Trophoblast cell (in vitro differentiated cells and primary cell): ENCODE measurements around the gene AGPS.

ENCODE experiments used
- DNase-seq, 2 donors: peaks; one replicate each; pipeline ENCODE4 v3.0.0-alpha.2; 2016
- H2AFZ ChIP-seq: 2 replicates; pipeline ENCODE4 v1.6.1; 2013; ENCODE audit warnings: low read length, moderate library complexity, mild to moderate bottlenecking; ENCODE audit not compliant: insufficient read depth, poor library complexity
- H2AK5ac ChIP-seq: 2 replicates; pipeline ENCODE4 v1.6.1; 2013; ENCODE audit warnings: mild to moderate bottlenecking, low read length
- H2BK120ac ChIP-seq: 2 replicates; pipeline ENCODE4 v1.6.1; 2013; ENCODE audit warnings: low read length, mild to moderate bottlenecking, moderate library complexity; ENCODE audit not compliant: insufficient read depth, poor library complexity
- H2BK12ac ChIP-seq: 2 replicates; pipeline ENCODE4 v1.6.1; 2013; ENCODE audit warnings: mild to moderate bottlenecking, low read length, moderate library complexity
- H2BK5ac ChIP-seq: 2 replicates; pipeline ENCODE4 v1.6.1; 2013; ENCODE audit warnings: low read length, low read depth, moderate library complexity, mild to moderate bottlenecking; ENCODE audit not compliant: poor library complexity
- H3K14ac ChIP-seq: 2 replicates; pipeline ENCODE4 v1.6.1; 2013; ENCODE audit warnings: mild to moderate bottlenecking, low read length
- H3K18ac ChIP-seq: 2 replicates; pipeline ENCODE4 v1.6.1; 2013; ENCODE audit warnings: mild to moderate bottlenecking, low read length
- H3K23ac ChIP-seq: 2 replicates; pipeline ENCODE4 v1.6.1; 2013; ENCODE audit warnings: low read length
- H3K27ac ChIP-seq: 2 replicates; pipeline ENCODE4 v1.5.1; 2013; ENCODE audit warnings: low read depth, mild to moderate bottlenecking, inconsistent platforms, low read length, moderate library complexity
- H3K27me3 ChIP-seq: 2 replicates; pipeline ENCODE4 v1.6.1; 2013; ENCODE audit warnings: inconsistent platforms, mild to moderate bottlenecking, low read length, moderate library complexity; ENCODE audit not compliant: insufficient read depth
- H3K36me3 ChIP-seq, 2 experiments: 1 replicate in 1 of 2; 2 replicates in 1 of 2; pipeline ENCODE4 v1.6.1; 2013; ENCODE audit warnings: low read length in 2 of 2, mild to moderate bottlenecking in 2 of 2, moderate library complexity in 1 of 2; ENCODE audit not compliant: insufficient read depth in 2 of 2, control insufficient read depth in 1 of 2
- H3K4ac ChIP-seq: 2 replicates; pipeline ENCODE4 v1.6.1; 2013; ENCODE audit warnings: low read depth, mild to moderate bottlenecking, low read length, moderate library complexity
- H3K4me1 ChIP-seq, 2 experiments: 1 replicate in 1 of 2; 2 replicates in 1 of 2; pipeline ENCODE4 v1.6.1; 2013; ENCODE audit warnings: low read length in 2 of 2, mild to moderate bottlenecking in 2 of 2, moderate library complexity in 1 of 2; ENCODE audit not compliant: insufficient read depth in 2 of 2, control insufficient read depth in 1 of 2
- H3K4me2 ChIP-seq: 2 replicates; pipeline ENCODE4 v1.6.1; 2013; ENCODE audit warnings: inconsistent platforms, mild to moderate bottlenecking, low read length, moderate library complexity
- H3K4me3 ChIP-seq: 2 replicates; pipeline ENCODE4 v1.5.1; 2013; ENCODE audit warnings: mild to moderate bottlenecking, low read depth, low read length, inconsistent platforms
- H3K79me1 ChIP-seq: one replicate; pipeline ENCODE4 v1.6.1; 2013; ENCODE audit warnings: low read length
- H3K79me2 ChIP-seq: 2 replicates; pipeline ENCODE4 v1.6.1; 2013; ENCODE audit warnings: low read length, mild to moderate bottlenecking; ENCODE audit not compliant: control insufficient read depth, insufficient read depth, poor library complexity
- H3K9ac ChIP-seq: 2 replicates; pipeline ENCODE4 v1.6.1; 2013; ENCODE audit warnings: mild to moderate bottlenecking, low read length
- H3K9me3 ChIP-seq: 2 replicates; pipeline ENCODE4 v1.6.1; 2013; ENCODE audit warnings: low read depth, mild to moderate bottlenecking, control low read depth, inconsistent platforms, low read length; ENCODE audit not compliant: insufficient read depth
- H4K12ac ChIP-seq: 2 replicates; pipeline ENCODE4 v1.6.1; 2013; ENCODE audit warnings: low read depth, mild to moderate bottlenecking, low read length, moderate library complexity
- H4K8ac ChIP-seq: 2 replicates; pipeline ENCODE4 v1.6.1; 2013; ENCODE audit warnings: low read depth, mild to moderate bottlenecking, low read length, moderate library complexity
- H4K91ac ChIP-seq: one replicate; pipeline ENCODE4 v1.6.1; 2013; ENCODE audit warnings: low read depth, mild to moderate bottlenecking, low read length, moderate library complexity
- WGBS: extraction: QIAGEN DNeasy Blood & Tissue Kit; methylation state at CpG from one replicate; pipeline ENCODE4 v1.1.7; 2013; ENCODE audit warnings: missing lambda C conversion rate; ENCODE audit not compliant: insufficient read length, insufficient coverage; ENCODE audit errors: extremely low coverage; 5-methylcytosine and 5-hydroxymethylcytosine counted together

AGPS gene

DNA sequence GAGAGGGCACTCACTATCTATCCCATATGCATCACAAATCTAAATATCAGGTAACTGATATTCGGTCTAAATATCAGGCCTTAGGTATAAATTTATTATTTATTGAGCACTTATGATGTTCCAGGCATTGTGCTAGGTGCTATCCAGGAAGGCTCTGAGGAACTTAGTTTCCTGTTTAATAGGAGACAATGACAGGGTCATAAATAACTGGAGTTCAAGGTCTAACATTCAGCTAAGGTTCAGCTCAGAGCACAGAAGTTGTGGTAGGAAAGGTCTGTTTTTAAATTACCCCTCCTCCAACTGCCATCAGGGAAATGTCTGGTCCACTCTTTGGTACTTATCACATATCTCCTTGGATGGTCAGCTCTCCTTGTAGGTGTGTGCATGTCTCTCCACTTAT is 193.6 kb downstream of the AGPS start:
- Histone ChIP-seq H4K8ac (no peak overlapping the region), H3K4me3 (no peak overlapping the region), H2BK120ac (no peak overlapping the region), H3K9me3 (no peaks in the 10 kb centered on the region), H2AFZ (no peak overlapping the region), H3K4me2 (no peak overlapping the region), H4K12ac (no peak overlapping the region), H3K14ac (no peak overlapping the region), H3K23ac (no peak overlapping the region), H4K91ac (no peak overlapping the region), H3K4ac (no peak overlapping the region), H3K27ac (no peak overlapping the region), H3K18ac (no peak overlapping the region), H2AK5ac (no peak overlapping the region), H3K9ac (no peak overlapping the region), H3K27me3 (no peaks in the 10 kb centered on the region), H3K4me1 (no peaks in the 10 kb centered on the region), H3K36me3 (no peaks in the 10 kb centered on the region), H2BK5ac (no peak overlapping the region), H3K79me2 (no peaks in the 10 kb centered on the region), H2BK12ac (no peak overlapping the region), H3K79me1 (no peaks in the 10 kb centered on the region)
- WGBS: no CpG with 5 or more reads among the region's 1 CpG
- DNase-seq: no peak

DNA sequence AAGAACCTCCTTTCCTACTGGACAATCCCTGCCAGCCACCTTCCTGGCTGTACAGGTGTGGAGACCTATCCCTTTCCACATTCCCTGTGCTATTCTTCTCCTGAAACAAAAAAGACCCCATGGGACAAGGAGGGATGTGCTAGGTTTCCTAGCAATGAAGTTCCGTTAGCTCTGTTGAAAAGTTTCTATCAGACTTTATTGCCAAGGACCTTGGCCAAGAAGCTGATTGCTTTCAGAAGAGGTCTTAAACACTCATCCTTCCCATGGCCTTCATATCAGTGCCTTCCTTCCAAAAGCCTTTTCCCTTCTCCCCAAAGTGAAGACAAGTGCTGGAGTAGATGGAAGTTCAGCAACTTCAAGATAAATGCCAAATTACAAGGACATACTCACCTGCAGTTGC is 194.8 kb downstream of the AGPS start:
- Histone ChIP-seq H3K9ac (no peak overlapping the region), H4K12ac (no peak overlapping the region), H3K4me2 (no peak overlapping the region), H4K91ac (no peak overlapping the region), H2BK5ac (no peak overlapping the region), H3K27me3 (no peaks in the 10 kb centered on the region), H3K79me2 (no peaks in the 10 kb centered on the region), H3K18ac (no peak overlapping the region), H2BK120ac (no peak overlapping the region), H3K79me1 (no peaks in the 10 kb centered on the region), H3K27ac (no peak overlapping the region), H2AK5ac (no peak overlapping the region), H3K23ac (no peak overlapping the region), H3K4ac (no peak overlapping the region), H3K4me3 (no peak overlapping the region), H2AFZ (no peak overlapping the region), H3K9me3 (no peaks in the 10 kb centered on the region), H3K14ac (no peak overlapping the region), H3K36me3 (no peaks in the 10 kb centered on the region), H3K4me1 (no peaks in the 10 kb centered on the region), H2BK12ac (no peak overlapping the region), H4K8ac (no peak overlapping the region)
- WGBS: no CpG with 5 or more reads among the region's 1 CpG
- DNase-seq: no peak

DNA sequence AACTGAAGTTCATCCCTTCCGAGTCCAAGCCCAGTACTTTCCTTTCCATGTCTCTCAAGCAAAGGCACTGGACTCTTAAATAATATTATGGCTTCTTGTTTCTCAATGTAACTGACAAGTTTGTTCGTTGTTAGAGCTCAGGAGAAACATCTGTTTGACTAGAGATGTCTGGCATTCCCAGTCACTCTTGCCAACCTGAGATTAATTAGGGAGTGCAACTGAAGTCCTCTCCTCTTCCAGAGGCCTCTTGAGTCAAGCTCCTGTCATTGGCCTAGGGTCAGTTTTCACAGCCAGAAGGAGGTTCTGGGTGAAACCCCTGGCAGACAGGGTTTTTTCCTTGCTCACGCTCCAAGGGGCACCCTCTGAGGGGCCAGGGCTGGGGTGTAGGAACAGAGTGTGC is 196.1 kb downstream of the AGPS start:
- no peak overlapping the region for H4K8ac ChIP-seq
- no peak overlapping the region for H2BK5ac ChIP-seq
- no peak overlapping the region for H3K18ac ChIP-seq
- no peak overlapping the region for H3K4me3 ChIP-seq
- no peak overlapping the region for H3K23ac ChIP-seq
- no peak overlapping the region for H2AFZ ChIP-seq
- H2BK120ac ChIP-seq: no peak overlapping the region
- H3K9ac ChIP-seq: no peak overlapping the region
- no peak overlapping the region for H2BK12ac ChIP-seq
- H3K4me2 ChIP-seq: no peak overlapping the region
- no peak for DNase-seq
- H3K36me3 ChIP-seq: no peaks in the 10 kb centered on the region
- H2AK5ac ChIP-seq: no peak overlapping the region
- H4K91ac ChIP-seq: no peak overlapping the region
- H3K79me1 ChIP-seq: no peaks in the 10 kb centered on the region
- H3K27ac ChIP-seq: no peak overlapping the region
- no peaks in the 10 kb centered on the region for H3K9me3 ChIP-seq
- no peaks in the 10 kb centered on the region for H3K4me1 ChIP-seq
- H3K79me2 ChIP-seq: no peaks in the 10 kb centered on the region
- WGBS: no CpG with 5 or more reads among the region's 3 CpGs
- no peak overlapping the region for H4K12ac ChIP-seq
- no peaks in the 10 kb centered on the region for H3K27me3 ChIP-seq
- no peak overlapping the region for H3K14ac ChIP-seq
- no peak overlapping the region for H3K4ac ChIP-seq

DNA sequence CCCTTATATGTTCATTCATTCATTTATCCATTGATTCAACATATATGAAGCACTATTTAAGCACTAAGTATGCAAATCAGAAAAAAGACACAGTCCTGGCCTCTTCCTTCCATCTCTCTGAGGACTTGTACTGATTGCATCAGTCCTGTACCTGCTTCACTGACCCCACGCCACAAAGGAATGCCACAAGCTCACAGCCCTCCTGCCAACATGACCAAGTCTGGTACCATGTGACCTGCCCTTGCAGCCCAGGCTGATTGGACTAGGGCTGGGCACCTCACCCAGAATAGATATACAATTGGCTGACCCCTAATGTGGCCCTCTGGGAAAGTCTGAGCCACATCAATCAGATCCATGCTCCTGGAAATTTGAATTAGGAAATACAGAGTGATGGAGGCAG is 196.6 kb downstream of the AGPS start:
- no peak overlapping the region for H4K91ac ChIP-seq
- H2BK12ac ChIP-seq: no peak overlapping the region
- H3K27ac ChIP-seq: no peak overlapping the region
- H3K4me2 ChIP-seq: no peak overlapping the region
- H3K9me3 ChIP-seq: no peaks in the 10 kb centered on the region
- no peak overlapping the region for H3K4ac ChIP-seq
- no peak overlapping the region for H3K9ac ChIP-seq
- no peaks in the 10 kb centered on the region for H3K36me3 ChIP-seq
- no peaks in the 10 kb centered on the region for H3K4me1 ChIP-seq
- H2BK120ac ChIP-seq: no peak overlapping the region
- WGBS: no CpG with 5 or more reads among the region's 1 CpG
- no peak overlapping the region for H3K4me3 ChIP-seq
- no peak overlapping the region for H3K14ac ChIP-seq
- no peak overlapping the region for H3K18ac ChIP-seq
- no peak overlapping the region for H2BK5ac ChIP-seq
- no peak for DNase-seq
- no peak overlapping the region for H2AK5ac ChIP-seq
- H3K27me3 ChIP-seq: no peaks in the 10 kb centered on the region
- H3K79me2 ChIP-seq: no peaks in the 10 kb centered on the region
- H4K8ac ChIP-seq: no peak overlapping the region
- no peak overlapping the region for H2AFZ ChIP-seq
- no peak overlapping the region for H4K12ac ChIP-seq
- H3K79me1 ChIP-seq: no peaks in the 10 kb centered on the region
- H3K23ac ChIP-seq: no peak overlapping the region
